Gastrocnemius medialis (tissue), 4 donors: Measurements from ENCODE around the gene SPATA25. TPM values are rescaled to one million over a fixed set of nuclear protein-coding genes. Genes with fewer than 3 reads are reported as not detected.

Experiments
- ATAC-seq, 2 donors: fragments of 150-250 bp; one replicate each; pipeline ENCODE4 v1.9.1; 2016
- DNase-seq, 2 donors: peaks; one replicate each; pipeline ENCODE4 v3.0.0-alpha.2; 2019
- H3K27ac ChIP-seq, 4 donors: fragments of 200-600 bp; sonication (generic); 1 replicate in 1 of 4; 2 replicates in 3 of 4; pipeline ENCODE4 v1.5.1; 2016 to 2018; ENCODE audit warnings: mild to moderate bottlenecking in 2 of 4, moderate library complexity in 1 of 4
- H3K27me3 ChIP-seq, 3 donors: fragments of 200-600 bp; sonication (generic) in 2 of 3; 1 replicate in 1 of 3; 2 replicates in 2 of 3; pipeline versions ENCODE4 v1.5.1 to v1.6.0; 2016 to 2019; ENCODE audit warnings: mild to moderate bottlenecking in 1 of 3, moderate library complexity in 1 of 3
- H3K36me3 ChIP-seq, 2 donors: fragments of 200-600 bp; sonication (generic) in 1 of 2; one replicate each; pipeline ENCODE4 v1.5.1; 2017 to 2018
- H3K4me1 ChIP-seq, 2 donors: fragments of 200-600 bp; sonication (generic) in 1 of 2; one replicate each; pipeline ENCODE4 v1.5.1; 2016 to 2017; ENCODE audit warnings: mild to moderate bottlenecking in 2 of 2
- H3K4me3 ChIP-seq, 4 donors: fragments of 200-600 bp; sonication (generic) in 3 of 4; 1 replicate in 1 of 4; 2 replicates in 3 of 4; pipeline ENCODE4 v1.5.1; 2016 to 2019; ENCODE audit warnings: mild to moderate bottlenecking in 2 of 4
- H3K9me3 ChIP-seq, 3 donors: fragments of 200-600 bp; sonication (generic) in 2 of 3; 1 replicate in 1 of 3; 2 replicates in 2 of 3; pipeline ENCODE4 v1.5.1; 2016 to 2019
- POLR2A ChIP-seq, 2 donors: fragments of 450-650 bp; IDR thresholded peaks; one replicate each; pipeline ENCODE4 v1.6.1; 2017; ENCODE audit warnings: antibody characterized with exemption in 2 of 2, mild to moderate bottlenecking in 2 of 2, moderate library complexity in 2 of 2
- in situ Hi-C, 4 donors: fragments of 200-750 bp; cut with MboI; loops; one replicate each; pipeline versions ENCODE4 v1.15.0 to v1.8.0; 2017; ENCODE audit warnings: low sequenced_read_pairs in 4 of 4
- intact Hi-C: fragments of 100-400 bp; cut with DNase I; formaldehyde crosslinking; loops from one replicate; pipeline ENCODE4 v1.15.1; 2023; ENCODE audit warnings: low total_unique reads
- total RNA-seq, 4 donors: library from RNA; depleted of rRNA; stranded (reverse); fragments of >200 nt; gene quantifications; one replicate each; pipeline versions ENCODE4 v1.1.0 to v1.2.3, GENCODE V29; 2016
- TF ChIP-seq, protein P1 (sequence below), 5 experiments: fragments of 450-650 bp in 3 of 5; fragments of 200-600 bp in 2 of 5; sonication (generic) in 2 of 5; IDR thresholded peaks in 4 of 5; conservative IDR thresholded peaks in 1 of 5; 1 replicate in 4 of 5; 2 replicates in 1 of 5; pipeline ENCODE4 v1.5.1; 2016 to 2019; ENCODE audit warnings: antibody characterized with exemption in 5 of 5, mild to moderate bottlenecking in 3 of 5, moderate library complexity in 3 of 5

The SPATA25 gene
- total RNA-seq, 4 donors from 2014 or later = 0.71 to 4.1 (median 1.8) TPM; not detected in 1

DNA sequence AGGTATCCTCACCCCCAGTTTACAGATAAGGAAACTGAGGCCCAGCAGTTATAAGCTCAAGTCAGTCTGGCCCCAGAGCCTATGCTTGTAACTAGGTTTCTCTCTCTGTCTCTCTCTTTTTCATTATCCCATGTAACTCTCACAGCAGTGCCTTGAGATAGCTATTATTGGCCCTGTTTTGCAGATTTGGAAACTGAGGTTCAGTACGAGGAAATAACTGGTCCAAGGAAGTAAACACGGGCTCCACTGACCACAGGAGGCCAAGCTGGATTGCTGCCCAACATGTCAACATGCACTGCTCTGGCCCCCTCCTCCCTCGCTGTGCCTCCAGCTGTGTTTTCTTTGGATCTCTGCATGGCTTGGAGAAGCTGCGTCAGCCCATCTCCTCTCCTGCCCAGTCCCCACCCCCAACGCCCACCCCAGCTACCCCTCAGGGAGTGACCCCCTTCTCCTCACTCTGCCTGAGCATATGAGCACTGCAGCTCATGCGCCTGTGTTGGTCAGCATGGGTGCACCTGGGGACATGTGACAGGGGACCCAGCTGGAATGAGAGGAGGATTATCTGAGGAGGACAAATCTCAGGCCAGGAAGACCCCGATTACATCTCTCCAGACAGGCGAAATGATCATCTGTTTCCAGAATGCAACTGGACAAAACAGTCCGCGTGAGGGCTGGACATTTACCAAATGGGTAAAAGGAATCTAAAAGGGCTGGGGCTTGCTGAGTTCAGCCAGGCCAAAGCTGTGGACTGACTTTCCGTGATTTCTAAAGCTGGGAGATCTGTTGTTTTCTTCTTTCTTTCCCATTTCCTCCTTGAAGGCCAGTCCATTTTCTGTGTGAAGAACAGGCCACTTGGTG lies 32.3 kb upstream of the SPATA25 start:
- ATAC-seq = peak; percentile 35 to 55
- TF ChIP-seq POLR2A (IDR thresholded peaks at IDR 0.05) = no peak
- TF ChIP-seq, protein P1, sequence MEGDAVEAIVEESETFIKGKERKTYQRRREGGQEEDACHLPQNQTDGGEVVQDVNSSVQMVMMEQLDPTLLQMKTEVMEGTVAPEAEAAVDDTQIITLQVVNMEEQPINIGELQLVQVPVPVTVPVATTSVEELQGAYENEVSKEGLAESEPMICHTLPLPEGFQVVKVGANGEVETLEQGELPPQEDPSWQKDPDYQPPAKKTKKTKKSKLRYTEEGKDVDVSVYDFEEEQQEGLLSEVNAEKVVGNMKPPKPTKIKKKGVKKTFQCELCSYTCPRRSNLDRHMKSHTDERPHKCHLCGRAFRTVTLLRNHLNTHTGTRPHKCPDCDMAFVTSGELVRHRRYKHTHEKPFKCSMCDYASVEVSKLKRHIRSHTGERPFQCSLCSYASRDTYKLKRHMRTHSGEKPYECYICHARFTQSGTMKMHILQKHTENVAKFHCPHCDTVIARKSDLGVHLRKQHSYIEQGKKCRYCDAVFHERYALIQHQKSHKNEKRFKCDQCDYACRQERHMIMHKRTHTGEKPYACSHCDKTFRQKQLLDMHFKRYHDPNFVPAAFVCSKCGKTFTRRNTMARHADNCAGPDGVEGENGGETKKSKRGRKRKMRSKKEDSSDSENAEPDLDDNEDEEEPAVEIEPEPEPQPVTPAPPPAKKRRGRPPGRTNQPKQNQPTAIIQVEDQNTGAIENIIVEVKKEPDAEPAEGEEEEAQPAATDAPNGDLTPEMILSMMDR (IDR thresholded peaks at IDR 0.05 in 4 of 5, conservative IDR thresholded peaks at IDR 0.05 in 1 of 5) = no peak
- Histone ChIP-seq H3K4me3 (no peak overlapping the region), H3K9me3 (no peaks in the 10 kb centered on the region), H3K4me1 (peaks cover 11 to 29% of the 10 kb centered on the region in 2 donors), H3K27ac (peak overlapping the region; percentile 59 to 67 (median 64)), H3K36me3 (no peaks in the 10 kb centered on the region), H3K27me3 (no peaks in the 10 kb centered on the region)
- in situ Hi-C loops (no loop called here), intact Hi-C loops (no loop called here)
- DNase-seq = peak; percentile 62 to 73

DNA sequence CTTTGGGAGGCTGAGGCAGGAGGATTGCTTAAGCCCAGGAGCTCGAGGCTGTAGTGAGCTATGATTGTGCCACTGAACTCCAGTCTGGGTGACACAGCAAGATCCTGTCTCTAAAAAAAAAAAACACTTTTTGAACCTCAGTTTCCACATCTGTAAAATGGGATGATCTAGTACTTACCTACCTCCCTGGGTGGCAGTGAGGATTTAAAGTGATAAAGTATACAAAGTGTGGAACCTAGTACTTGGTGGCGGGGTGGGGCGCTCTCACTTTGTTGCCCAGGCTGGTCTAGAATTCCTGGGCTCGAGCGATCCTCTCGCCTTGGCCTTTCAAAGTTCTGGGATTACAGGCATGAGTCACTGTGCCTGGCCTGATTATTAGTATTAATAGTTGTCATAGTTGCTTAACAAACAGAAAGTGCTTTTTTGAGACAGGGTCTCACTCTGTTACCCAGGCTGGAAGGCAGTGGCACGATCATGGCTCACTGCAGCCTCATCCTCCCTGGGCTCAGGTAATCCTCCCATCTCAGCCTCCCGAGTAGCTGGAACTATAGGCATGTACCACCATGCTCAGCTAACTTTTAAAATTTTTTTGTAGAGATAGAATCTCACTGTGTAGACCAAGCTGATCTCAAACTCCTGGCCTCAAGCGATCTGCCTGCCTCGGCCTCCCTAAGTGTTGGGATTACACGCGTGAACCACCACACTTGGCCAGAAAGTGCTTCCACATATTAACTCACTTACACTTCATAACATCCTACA lies 31.5 kb upstream of the SPATA25 start:
- Histone ChIP-seq H3K27ac (peak overlapping the region; percentile 59 to 67 (median 64)), H3K4me3 (no peak overlapping the region), H3K36me3 (no peaks in the 10 kb centered on the region), H3K27me3 (no peaks in the 10 kb centered on the region), H3K4me1 (peaks cover 5 to 21% of the 10 kb centered on the region in 2 donors), H3K9me3 (no peaks in the 10 kb centered on the region)
- DNase-seq (no peak), ATAC-seq (peak in 1 of 2 donors; percentile 8)
- intact Hi-C loops (no loop called here), in situ Hi-C loops (no loop called here)
- TF ChIP-seq, protein P1 (IDR thresholded peaks at IDR 0.05 in 4 of 5, conservative IDR thresholded peaks at IDR 0.05 in 1 of 5) = no peak
- TF ChIP-seq POLR2A (IDR thresholded peaks at IDR 0.05) = no peak

DNA sequence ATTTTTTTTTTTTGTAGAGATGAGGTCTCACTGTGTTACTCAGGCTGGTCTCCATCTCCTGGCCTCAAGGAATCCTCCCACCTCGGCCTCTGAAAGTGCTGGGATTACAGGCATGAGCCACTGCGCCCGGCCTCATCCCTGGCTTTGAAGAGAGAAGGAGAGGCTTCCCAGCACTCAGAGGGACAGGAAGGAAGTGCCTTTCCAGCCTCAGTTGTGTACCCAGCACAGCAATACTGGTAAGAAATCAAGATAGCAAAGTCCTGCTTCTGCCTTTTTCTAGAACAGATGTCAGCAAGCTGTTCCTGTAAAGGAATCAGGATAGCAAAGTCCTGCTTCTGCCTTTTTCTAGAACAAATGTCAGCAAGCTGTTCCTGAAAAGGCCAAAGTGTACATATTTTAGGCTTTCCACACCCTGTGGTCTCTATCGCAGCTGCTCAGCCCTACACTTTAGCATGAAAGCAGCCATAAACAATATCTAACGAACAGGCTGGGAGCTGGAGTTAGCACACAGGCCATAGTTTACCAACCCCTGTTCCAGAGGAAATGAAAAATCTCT lies 30.8 kb upstream of the SPATA25 start:
- ATAC-seq (peak in 1 of 2 donors; percentile 45), DNase-seq (no peak)
- intact Hi-C loops (no loop called here), in situ Hi-C loops (no loop called here)
- Histone ChIP-seq H3K9me3 (no peaks in the 10 kb centered on the region), H3K4me1 (peaks cover 0 to 16% of the 10 kb centered on the region in 2 donors), H3K36me3 (no peaks in the 10 kb centered on the region), H3K27me3 (no peaks in the 10 kb centered on the region), H3K4me3 (no peak overlapping the region), H3K27ac (peak overlapping the region; percentile 59 to 67 (median 64))
- TF ChIP-seq, protein P1 (IDR thresholded peaks at IDR 0.05 in 4 of 5, conservative IDR thresholded peaks at IDR 0.05 in 1 of 5) = no peak

DNA sequence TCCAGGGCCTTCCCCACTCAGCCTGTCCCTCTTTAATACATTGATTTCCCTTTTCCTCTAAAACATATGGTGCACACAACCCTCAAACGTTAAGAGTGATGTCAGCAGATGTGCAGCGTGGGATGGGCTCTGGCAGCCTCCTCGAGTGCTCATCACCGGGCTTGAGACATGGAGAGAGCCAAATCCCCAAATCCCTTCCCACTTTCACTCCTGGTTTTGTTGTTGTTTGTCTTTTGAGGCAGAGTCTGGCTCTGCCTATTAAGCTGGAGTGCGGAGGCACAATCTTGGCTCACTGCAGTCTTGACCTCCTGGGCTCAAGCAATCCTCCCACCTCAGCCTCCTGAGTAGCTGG lies 30.3 kb upstream of the SPATA25 start:
- TF ChIP-seq, protein P1 (IDR thresholded peaks at IDR 0.05 in 4 of 5, conservative IDR thresholded peaks at IDR 0.05 in 1 of 5) = no peak
- no peak for TF ChIP-seq POLR2A (IDR thresholded peaks at IDR 0.05)
- Histone ChIP-seq H3K4me3 (no peak overlapping the region), H3K4me1 (peaks cover 0 to 16% of the 10 kb centered on the region in 2 donors), H3K36me3 (no peaks in the 10 kb centered on the region), H3K27ac (peak overlapping the region; percentile 59 to 67 (median 64)), H3K27me3 (peaks cover 0 to 3% (median under 1%) of the 10 kb centered on the region in 3 donors), H3K9me3 (no peaks in the 10 kb centered on the region)
- ATAC-seq = no peak
- intact Hi-C loops (no loop called here), in situ Hi-C loops (no loop called here)
- no peak for DNase-seq
